ENCODE results near the gene ZCCHC24. TPM values are rescaled to one million over a fixed set of nuclear protein-coding genes. Genes with fewer than 3 reads are reported as not detected.

Gene ZCCHC24
- total RNA-seq, 1 experiment from 2014 or later, result 3.1 TPM

DNA sequence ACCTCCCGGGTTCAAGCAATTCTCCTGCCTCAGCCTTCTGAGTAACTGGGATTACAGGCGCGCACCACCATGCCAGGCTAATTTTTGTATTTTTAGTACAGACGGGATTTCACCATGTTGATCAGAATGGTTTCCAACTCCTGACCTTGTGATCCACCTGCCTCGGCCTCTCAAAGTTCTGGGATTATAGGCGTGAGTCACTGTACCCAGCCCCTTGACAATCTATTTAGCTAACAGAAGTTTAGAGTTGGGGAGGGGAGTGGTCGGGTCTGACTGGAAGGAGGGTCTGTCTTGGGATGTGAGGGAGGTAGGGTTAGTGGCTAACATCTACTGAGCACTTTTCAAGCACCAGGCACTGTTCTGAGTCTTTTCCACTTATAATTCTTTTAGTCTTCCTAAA, 27.0 kb upstream of the ZCCHC24 start:
- no peaks in the 10 kb centered on the region for H3K4me1 ChIP-seq
- Mint-ChIP-seq H3K36me3 (ENCODE audit: insufficient read depth, unreplicated experiment) (no peaks in the 10 kb centered on the region), H3K4me1 (ENCODE audit: low read depth, unreplicated experiment) (no peaks in the 10 kb centered on the region), H3K4me3 (ENCODE audit: unreplicated experiment) (no peak overlapping the region), H3K27ac (ENCODE audit: unreplicated experiment) (no peak overlapping the region), H3K9me3 (ENCODE audit: unreplicated experiment) (no peaks in the 10 kb centered on the region), H3K27me3 (ENCODE audit: insufficient read depth, unreplicated experiment) (peaks cover 2% of the 10 kb centered on the region)
- intact Hi-C loops (cut with micrococcal nuclease; ENCODE audit: unreplicated experiment), result no loop called here
- H3K4me3 ChIP-seq (ENCODE audit: low read depth, low read length), result no peak overlapping the region
- TF ChIP-seq, protein P1, sequence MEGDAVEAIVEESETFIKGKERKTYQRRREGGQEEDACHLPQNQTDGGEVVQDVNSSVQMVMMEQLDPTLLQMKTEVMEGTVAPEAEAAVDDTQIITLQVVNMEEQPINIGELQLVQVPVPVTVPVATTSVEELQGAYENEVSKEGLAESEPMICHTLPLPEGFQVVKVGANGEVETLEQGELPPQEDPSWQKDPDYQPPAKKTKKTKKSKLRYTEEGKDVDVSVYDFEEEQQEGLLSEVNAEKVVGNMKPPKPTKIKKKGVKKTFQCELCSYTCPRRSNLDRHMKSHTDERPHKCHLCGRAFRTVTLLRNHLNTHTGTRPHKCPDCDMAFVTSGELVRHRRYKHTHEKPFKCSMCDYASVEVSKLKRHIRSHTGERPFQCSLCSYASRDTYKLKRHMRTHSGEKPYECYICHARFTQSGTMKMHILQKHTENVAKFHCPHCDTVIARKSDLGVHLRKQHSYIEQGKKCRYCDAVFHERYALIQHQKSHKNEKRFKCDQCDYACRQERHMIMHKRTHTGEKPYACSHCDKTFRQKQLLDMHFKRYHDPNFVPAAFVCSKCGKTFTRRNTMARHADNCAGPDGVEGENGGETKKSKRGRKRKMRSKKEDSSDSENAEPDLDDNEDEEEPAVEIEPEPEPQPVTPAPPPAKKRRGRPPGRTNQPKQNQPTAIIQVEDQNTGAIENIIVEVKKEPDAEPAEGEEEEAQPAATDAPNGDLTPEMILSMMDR (IDR thresholded peaks at IDR 0.05; ENCODE audit: insufficient read depth in 1 of 2, low read depth in 1 of 2, low read length in 1 of 2, severe bottlenecking in 1 of 2, unreplicated experiment in 1 of 2), result no peak
- no peaks in the 10 kb centered on the region for H3K36me3 ChIP-seq (ENCODE audit: control insufficient read depth, insufficient read depth, low read length)
- DNase-seq, result no peak
- H3K27me3 ChIP-seq (replicated peaks; ENCODE audit: control insufficient read depth, insufficient read depth, low read length), result no peaks in the 10 kb centered on the region
- ChIA-PET CTCF (no interaction called here), POLR2A (no interaction called here)
- H3K9me3 ChIP-seq, result no peaks in the 10 kb centered on the region
- BruUV-seq (replicated peaks), result no TSS peak

- H3K36me3 Mint-ChIP-seq (ENCODE audit: insufficient read depth, unreplicated experiment), result no peaks in the 10 kb centered on the region
- POLR2A ChIA-PET, result no interaction called here
- H3K27me3 ChIP-seq (replicated peaks; ENCODE audit: control insufficient read depth, insufficient read depth, low read length), result no peaks in the 10 kb centered on the region
- no peaks in the 10 kb centered on the region for H3K4me1 ChIP-seq
- no peak overlapping the region for H3K4me3 Mint-ChIP-seq (ENCODE audit: unreplicated experiment)
- no peaks in the 10 kb centered on the region for H3K36me3 ChIP-seq (ENCODE audit: control insufficient read depth, insufficient read depth, low read length)
- no peaks in the 10 kb centered on the region for H3K4me1 Mint-ChIP-seq (ENCODE audit: low read depth, unreplicated experiment)
- H3K4me3 ChIP-seq (ENCODE audit: low read depth, low read length), result no peak overlapping the region
- H3K27me3 Mint-ChIP-seq (ENCODE audit: insufficient read depth, unreplicated experiment), result peaks cover 2% of the 10 kb centered on the region
- CTCF ChIA-PET, result interaction anchor here (1.0 kb wide), 1 partner anchor 25 kb away, joined by 4 read pairs; no protein-coding TSS in a partner anchor
- H3K9me3 Mint-ChIP-seq (ENCODE audit: unreplicated experiment), result no peaks in the 10 kb centered on the region
- no peaks in the 10 kb centered on the region for H3K9me3 ChIP-seq
- intact Hi-C loops (cut with micrococcal nuclease; ENCODE audit: unreplicated experiment), result no loop called here
- no TSS peak for BruUV-seq (replicated peaks)
- TF ChIP-seq, protein P1 (IDR thresholded peaks at IDR 0.05; ENCODE audit: insufficient read depth in 1 of 2, low read depth in 1 of 2, low read length in 1 of 2, severe bottlenecking in 1 of 2, unreplicated experiment in 1 of 2), result no peak
- H3K27ac Mint-ChIP-seq (ENCODE audit: unreplicated experiment), result no peak overlapping the region
- no peak for DNase-seq
These were observed 26.4 kb upstream of the ZCCHC24 start for GRCh38 chr10:79471776-79472175.

DNA sequence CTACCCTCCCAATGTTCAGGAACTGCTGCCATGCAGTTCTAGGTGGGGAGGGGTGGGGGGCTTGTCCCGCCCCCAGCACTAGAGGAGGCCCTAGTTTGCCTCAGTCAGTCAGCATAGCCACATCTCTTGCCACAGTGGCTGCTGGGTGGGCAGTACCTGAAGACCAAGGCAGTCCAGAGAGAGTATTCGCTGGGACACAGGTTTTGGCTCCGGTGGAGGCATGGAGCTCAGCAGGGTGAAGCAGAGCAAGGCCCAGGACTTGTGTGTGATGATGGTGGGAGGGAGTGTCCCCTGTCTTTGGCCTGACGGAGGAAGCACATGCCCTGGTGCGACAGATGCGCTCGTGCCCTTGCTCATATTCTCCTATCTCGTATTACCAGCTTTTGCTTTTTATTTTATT, 24.7 kb upstream of the ZCCHC24 start:
- H3K27me3 ChIP-seq (replicated peaks; ENCODE audit: control insufficient read depth, insufficient read depth, low read length), result no peaks in the 10 kb centered on the region
- no peaks in the 10 kb centered on the region for H3K9me3 ChIP-seq
- no peak for DNase-seq
- BruUV-seq (replicated peaks), result no TSS peak
- Mint-ChIP-seq H3K4me3 (ENCODE audit: unreplicated experiment) (no peak overlapping the region), H3K36me3 (ENCODE audit: insufficient read depth, unreplicated experiment) (no peaks in the 10 kb centered on the region), H3K4me1 (ENCODE audit: low read depth, unreplicated experiment) (no peaks in the 10 kb centered on the region), H3K27ac (ENCODE audit: unreplicated experiment) (no peak overlapping the region), H3K9me3 (ENCODE audit: unreplicated experiment) (no peaks in the 10 kb centered on the region), H3K27me3 (ENCODE audit: insufficient read depth, unreplicated experiment) (peaks cover 2% of the 10 kb centered on the region)
- ChIA-PET POLR2A (no interaction called here), CTCF (no interaction called here)
- TF ChIP-seq, protein P1 (IDR thresholded peaks at IDR 0.05; ENCODE audit: insufficient read depth in 1 of 2, low read depth in 1 of 2, low read length in 1 of 2, severe bottlenecking in 1 of 2, unreplicated experiment in 1 of 2), result no peak
- no peak overlapping the region for H3K4me3 ChIP-seq (ENCODE audit: low read depth, low read length)
- no peaks in the 10 kb centered on the region for H3K36me3 ChIP-seq (ENCODE audit: control insufficient read depth, insufficient read depth, low read length)
- intact Hi-C loops (cut with micrococcal nuclease; ENCODE audit: unreplicated experiment), result no loop called here
- no peaks in the 10 kb centered on the region for H3K4me1 ChIP-seq

Data from Caco-2 (cell line).